VCaP (cell line): Measurements from ENCODE around the gene SCGB3A2.

Experiments
- H3K27ac ChIP-seq: fragments of 450-650 bp; 2 replicates; pipeline ENCODE4 v1.5.1; 2017
- CTCF ChIP-seq: fragments of 450-650 bp; conservative IDR thresholded peaks from 2 replicates; pipeline ENCODE4 v1.5.1; 2017; ENCODE audit warnings: mild to moderate bottlenecking, moderate library complexity

SCGB3A2 gene

GRCh38 chr5:147895864-147896263 lies 17.4 kb downstream of the SCGB3A2 start:
- H3K27ac ChIP-seq: no peak overlapping the region
- TF ChIP-seq CTCF: no peak

- no peak overlapping the region for H3K27ac ChIP-seq
- TF ChIP-seq CTCF: no peak
These were observed 20.4 kb downstream of the SCGB3A2 start for GRCh38 chr5:147898875-147899401.

- H3K27ac ChIP-seq: no peak overlapping the region
- TF ChIP-seq CTCF: no peak
These were observed 23.1 kb downstream of the SCGB3A2 start for GRCh38 chr5:147901599-147902039.

- TF ChIP-seq CTCF: no peak
- H3K27ac ChIP-seq: no peak overlapping the region
These were observed 24.2 kb downstream of the SCGB3A2 start for GRCh38 chr5:147902609-147903115.

- H3K27ac ChIP-seq: no peak overlapping the region
- no peak for TF ChIP-seq CTCF
These were observed 25.6 kb downstream of the SCGB3A2 start for GRCh38 chr5:147904110-147904509.

GRCh38 chr5:147906326-147907095 lies 28.0 kb downstream of the SCGB3A2 start, which contains the start of gene C5orf46:
Gene C5orf46, minus strand, starts transcription at chr5:147906538. Its CDS starts 37 bp downstream, at chr5:147906501.
- H3K27ac ChIP-seq: no peak within 1 kb of the TSS; the same call in 1 of the 2 replicates
- no peak for TF ChIP-seq CTCF

- peak overlapping the region; percentile 70 for H3K27ac ChIP-seq
- TF ChIP-seq CTCF: no peak
These were observed 32.9 kb downstream of the SCGB3A2 start for GRCh38 chr5:147911427-147911826.
